WTC11 (cell line): ENCODE measurements around the gene TMPRSS13. TPM values are rescaled to one million over a fixed set of nuclear protein-coding genes. Genes with fewer than 3 reads are reported as not detected.

Source experiments
- ATAC-seq: fragments of 200-7000 bp; cut with Tn5 transposase; 2 replicates; pipeline ENCODE4 v1.10.0; 2021; ENCODE audit warnings: mild to moderate bottlenecking, moderate library complexity
- CTCF ChIA-PET: fragments of 300-600 bp; sonication (Branson Sonifier 250); formaldehyde crosslinking; loops from one replicate; lab custom pipeline; 2021; ENCODE audit warnings: antibody characterized with exemption; lab: Charles Lee
- POLR2A ChIA-PET: fragments of 350-600 bp; sonication (Branson Sonifier 250); formaldehyde crosslinking; loops from one replicate; lab custom pipeline; 2021; ENCODE audit warnings: antibody characterized with exemption; lab: Charles Lee
- DNase-seq: peaks from one replicate; pipeline ENCODE4 v3.0.0; 2021; ENCODE audit warnings: low spot score
- H3K27ac Mint-ChIP-seq: 2 replicates; pipeline ENCODE4 v1.8.0; 2021; ENCODE audit warnings: mixed read lengths
- H3K27me3 Mint-ChIP-seq: 2 replicates; pipeline ENCODE4 v1.8.0; 2021; ENCODE audit warnings: low read depth, mild to moderate bottlenecking, moderate library complexity, mixed read lengths
- H3K36me3 Mint-ChIP-seq: 2 replicates; pipeline ENCODE4 v1.8.0; 2021; ENCODE audit warnings: mixed read lengths
- H3K4me1 Mint-ChIP-seq: 2 replicates; pipeline ENCODE4 v1.8.0; 2022; ENCODE audit warnings: mixed read lengths
- H3K4me3 Mint-ChIP-seq: 2 replicates; pipeline ENCODE4 v1.8.0; 2021; ENCODE audit warnings: mild to moderate bottlenecking, moderate library complexity, mixed read lengths
- H3K9me3 Mint-ChIP-seq: 2 replicates; pipeline ENCODE4 v1.8.0; 2021; ENCODE audit warnings: mixed read lengths
- ATF1 ChIP-seq: sonication (generic); formaldehyde crosslinking; IDR thresholded peaks from 2 replicates; pipeline ENCODE4 v1.8.1; 2023; ENCODE audit warnings: mild to moderate bottlenecking, moderate library complexity, missing genetic modification reagents
- ATF2 ChIP-seq: sonication (generic); formaldehyde crosslinking; IDR thresholded peaks from 2 replicates; pipeline ENCODE4 v1.8.1; 2022; ENCODE audit warnings: low read depth, missing genetic modification reagents, borderline replicate concordance
- CREM ChIP-seq: sonication (generic); formaldehyde crosslinking; IDR thresholded peaks from 2 replicates; pipeline ENCODE4 v1.8.1; 2022; ENCODE audit warnings: mild to moderate bottlenecking, missing genetic modification reagents, moderate library complexity
- CTCF ChIP-seq: fragments of 200-600 bp; IDR thresholded peaks from 2 replicates; pipeline ENCODE4 v1.8.0; 2022; ENCODE audit warnings: antibody characterized with exemption
- ESRRA ChIP-seq: sonication (generic); formaldehyde crosslinking; IDR thresholded peaks from 2 replicates; pipeline ENCODE4 v1.8.1; 2022; ENCODE audit warnings: mild to moderate bottlenecking, missing genetic modification reagents, borderline replicate concordance
- FOXJ3 ChIP-seq: sonication (generic); formaldehyde crosslinking; IDR thresholded peaks from 2 replicates; pipeline ENCODE4 v1.9.0; 2021; ENCODE audit warnings: missing genetic modification reagents, mild to moderate bottlenecking, borderline replicate concordance
- GTF2I ChIP-seq: fragments of 250-450 bp; sonication (Bioruptor Pico); conservative IDR thresholded peaks from 2 replicates; pipeline ENCODE4 v1.4.0; 2021; ENCODE audit warnings: mild to moderate bottlenecking
- HMGXB4 ChIP-seq: sonication (generic); formaldehyde crosslinking; IDR thresholded peaks from 2 replicates; pipeline ENCODE4 v1.8.1; 2023; ENCODE audit warnings: mild to moderate bottlenecking, moderate library complexity, missing genetic modification reagents
- MAX ChIP-seq: sonication (generic); formaldehyde crosslinking; IDR thresholded peaks from 2 replicates; pipeline ENCODE4 v1.8.0; 2022; ENCODE audit warnings: mild to moderate bottlenecking, missing genetic modification reagents
- OVOL2 ChIP-seq: fragments of 250-450 bp; sonication (Bioruptor Pico); IDR thresholded peaks from 2 replicates; pipeline ENCODE4 v1.9.0; 2021; ENCODE audit warnings: mild to moderate bottlenecking, borderline replicate concordance
- PREB ChIP-seq: sonication (generic); formaldehyde crosslinking; IDR thresholded peaks from 2 replicates; pipeline ENCODE4 v1.8.1; 2022; ENCODE audit warnings: mild to moderate bottlenecking, missing genetic modification reagents, moderate library complexity, borderline replicate concordance
- PRRX2 ChIP-seq: fragments of 250-450 bp; sonication (Bioruptor Pico); IDR thresholded peaks from 2 replicates; pipeline ENCODE4 v1.8.0; 2021; ENCODE audit warnings: mild to moderate bottlenecking
- RELA ChIP-seq: sonication (generic); formaldehyde crosslinking; IDR thresholded peaks from 2 replicates; pipeline ENCODE4 v1.8.1; 2022; ENCODE audit warnings: missing genetic modification reagents, mild to moderate bottlenecking, borderline replicate concordance
- RORB ChIP-seq: fragments of 250-450 bp; sonication (Bioruptor Pico); IDR thresholded peaks from 2 replicates; pipeline ENCODE4 v1.9.0; 2021; ENCODE audit warnings: mild to moderate bottlenecking
- SP1 ChIP-seq: sonication (generic); formaldehyde crosslinking; conservative IDR thresholded peaks from 2 replicates; pipeline ENCODE4 v1.8.1; 2022; ENCODE audit warnings: missing genetic modification reagents
- TEAD1 ChIP-seq: sonication (generic); formaldehyde crosslinking; IDR thresholded peaks from 2 replicates; pipeline ENCODE4 v1.8.0; 2022; ENCODE audit warnings: mild to moderate bottlenecking, missing genetic modification reagents
- USF2 ChIP-seq: sonication (generic); formaldehyde crosslinking; IDR thresholded peaks from 2 replicates; pipeline ENCODE4 v1.8.1; 2023; ENCODE audit warnings: mild to moderate bottlenecking, missing genetic modification reagents, moderate library complexity
- ZNF138 ChIP-seq: sonication (generic); formaldehyde crosslinking; conservative IDR thresholded peaks from 2 replicates; pipeline ENCODE4 v1.8.1; 2022; ENCODE audit warnings: mild to moderate bottlenecking, moderate library complexity, missing genetic modification reagents
- ZNF317 ChIP-seq: sonication (generic); formaldehyde crosslinking; IDR thresholded peaks from 2 replicates; pipeline ENCODE4 v1.8.1; 2023; ENCODE audit warnings: low read depth, mild to moderate bottlenecking, moderate library complexity, missing genetic modification reagents, borderline replicate concordance
- ZNF396 ChIP-seq: fragments of 250-450 bp; sonication (Bioruptor Pico); IDR thresholded peaks from 2 replicates; pipeline ENCODE4 v1.8.0; 2021; ENCODE audit warnings: mild to moderate bottlenecking, moderate library complexity, borderline replicate concordance
- ZNF425 ChIP-seq: fragments of 250-450 bp; sonication (Bioruptor Pico); conservative IDR thresholded peaks from 2 replicates; pipeline ENCODE4 v1.9.0; 2021; ENCODE audit warnings: mild to moderate bottlenecking
- total RNA-seq: library from RNA; stranded (reverse); gene quantifications from 3 replicates; pipeline ENCODE4 v1.2.3, GENCODE V29; 2021

The TMPRSS13 gene
- total RNA-seq, 1 experiment from 2014 or later = 0.63 TPM

GRCh38 chr11:117902001-117902845 is 27.0 kb downstream of the TMPRSS13 start:
- ATAC-seq (no peak), DNase-seq (no peak)
- H3K36me3 Mint-ChIP-seq = no peaks in the 10 kb centered on the region
- ChIA-PET POLR2A (no interaction called here), CTCF (interaction anchor here (0.8 to 1.9 kb wide), 2 partner anchors 41 to 45 kb away, joined by 4 to 8 read pairs; no protein-coding TSS in a partner anchor)
- H3K27me3 Mint-ChIP-seq = no peaks in the 10 kb centered on the region
- no peak overlapping the region for H3K27ac Mint-ChIP-seq
- no peak overlapping the region for H3K4me3 Mint-ChIP-seq
- peaks cover 5% of the 10 kb centered on the region; the same call in 1 of the 2 replicates for H3K4me1 Mint-ChIP-seq
- H3K9me3 Mint-ChIP-seq = no peaks in the 10 kb centered on the region
- TF ChIP-seq ZNF425 (CRISPR knock-in tag) = no peak
- no peak for TF ChIP-seq PREB
- no peak for TF ChIP-seq RORB
- TF ChIP-seq FOXJ3 (CRISPR knock-in tag) = no peak
- no peak for TF ChIP-seq GTF2I (CRISPR knock-in tag)

- H3K4me3 Mint-ChIP-seq = no peak overlapping the region
- ATAC-seq (no peak), DNase-seq (no peak)
- ChIA-PET CTCF (interaction anchor here (0.8 to 1.9 kb wide), 2 partner anchors 40 to 45 kb away, joined by 4 to 8 read pairs; no protein-coding TSS in a partner anchor), POLR2A (no interaction called here)
- no peaks in the 10 kb centered on the region for H3K27me3 Mint-ChIP-seq
- peaks cover 4% of the 10 kb centered on the region; the same call in 1 of the 2 replicates for H3K4me1 Mint-ChIP-seq
- H3K9me3 Mint-ChIP-seq = no peaks in the 10 kb centered on the region
- no peak overlapping the region for H3K27ac Mint-ChIP-seq
- no peak for TF ChIP-seq ZNF138 (CRISPR knock-in tag)
- no peak for TF ChIP-seq ATF1 (CRISPR knock-in tag)
- no peak for TF ChIP-seq HMGXB4 (CRISPR knock-in tag)
- no peak for TF ChIP-seq USF2
- no peak for TF ChIP-seq TEAD1 (CRISPR knock-in tag)
- TF ChIP-seq CTCF = no peak
- no peak for TF ChIP-seq SP1 (CRISPR knock-in tag)
- no peak for TF ChIP-seq GTF2I (CRISPR knock-in tag)
- TF ChIP-seq MAX (CRISPR knock-in tag) = no peak
- TF ChIP-seq RORB = no peak
- TF ChIP-seq PRRX2 (CRISPR knock-in tag) = no peak
- no peak for TF ChIP-seq ESRRA (CRISPR knock-in tag)
- TF ChIP-seq ZNF396 = no peak
- no peak for TF ChIP-seq ATF2
- no peak for TF ChIP-seq RELA (CRISPR knock-in tag)
- TF ChIP-seq ZNF317 (CRISPR knock-in tag) = no peak
- TF ChIP-seq CREM (CRISPR knock-in tag) = no peak
- TF ChIP-seq OVOL2 (CRISPR knock-in tag) = no peak
- no peaks in the 10 kb centered on the region for H3K36me3 Mint-ChIP-seq
Measured at GRCh38 chr11:117901601-117902000, 27.6 kb downstream of the TMPRSS13 start.
